ENCODE results near the gene CDKN2AIP.

- TF ChIP-seq, protein P1, sequence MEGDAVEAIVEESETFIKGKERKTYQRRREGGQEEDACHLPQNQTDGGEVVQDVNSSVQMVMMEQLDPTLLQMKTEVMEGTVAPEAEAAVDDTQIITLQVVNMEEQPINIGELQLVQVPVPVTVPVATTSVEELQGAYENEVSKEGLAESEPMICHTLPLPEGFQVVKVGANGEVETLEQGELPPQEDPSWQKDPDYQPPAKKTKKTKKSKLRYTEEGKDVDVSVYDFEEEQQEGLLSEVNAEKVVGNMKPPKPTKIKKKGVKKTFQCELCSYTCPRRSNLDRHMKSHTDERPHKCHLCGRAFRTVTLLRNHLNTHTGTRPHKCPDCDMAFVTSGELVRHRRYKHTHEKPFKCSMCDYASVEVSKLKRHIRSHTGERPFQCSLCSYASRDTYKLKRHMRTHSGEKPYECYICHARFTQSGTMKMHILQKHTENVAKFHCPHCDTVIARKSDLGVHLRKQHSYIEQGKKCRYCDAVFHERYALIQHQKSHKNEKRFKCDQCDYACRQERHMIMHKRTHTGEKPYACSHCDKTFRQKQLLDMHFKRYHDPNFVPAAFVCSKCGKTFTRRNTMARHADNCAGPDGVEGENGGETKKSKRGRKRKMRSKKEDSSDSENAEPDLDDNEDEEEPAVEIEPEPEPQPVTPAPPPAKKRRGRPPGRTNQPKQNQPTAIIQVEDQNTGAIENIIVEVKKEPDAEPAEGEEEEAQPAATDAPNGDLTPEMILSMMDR (IDR thresholded peaks at IDR 0.05; ENCODE audit: low read depth, low read length, missing input control): no peak
- no peak for TF ChIP-seq EGR1 (IDR thresholded peaks at IDR 0.05; ENCODE audit: low read depth in 2 of 2)
- no peak for TF ChIP-seq JUND (IDR thresholded peaks at IDR 0.05)
- TF ChIP-seq YY1 (IDR thresholded peaks at IDR 0.05): no peak
- no peak for TF ChIP-seq GABPA (IDR thresholded peaks at IDR 0.05 in 1 of 2, conservative IDR thresholded peaks at IDR 0.05 in 1 of 2)
- no peak for TF ChIP-seq REST (IDR thresholded peaks at IDR 0.05)
- no peak for TF ChIP-seq FOXA1 (IDR thresholded peaks at IDR 0.05)
- no peak for TF ChIP-seq MAX (IDR thresholded peaks at IDR 0.05)
Observed at GRCh38 chr4:183493246-183493645, 48.8 kb downstream of the CDKN2AIP start.
